ENCODE data around the gene TEX30. TPM values are rescaled to one million over a fixed set of nuclear protein-coding genes. Genes with fewer than 3 reads are reported as not detected.

The TEX30 gene
- total RNA-seq, 1 donor from 2014 or later, result 20.4 TPM

DNA sequence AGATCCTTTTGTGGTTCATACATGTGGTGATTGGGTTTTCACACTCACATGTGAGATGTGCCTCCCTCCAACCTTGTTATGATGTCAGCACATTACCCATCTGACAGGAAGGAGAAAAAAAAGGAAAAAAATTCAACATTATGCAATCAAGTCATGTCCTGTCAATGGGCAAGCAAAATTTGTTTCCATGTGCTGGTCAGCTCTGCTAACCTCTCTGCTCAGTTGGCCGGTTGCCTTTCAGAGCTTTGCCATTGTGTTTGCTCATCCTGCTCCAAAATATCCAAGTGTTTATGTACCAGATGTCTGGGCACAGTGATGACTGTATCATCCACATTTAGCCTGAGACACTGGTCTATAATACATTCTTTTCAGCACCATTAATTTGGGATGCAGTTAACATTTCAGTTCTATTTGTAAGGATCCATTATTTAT lies 51.8 kb downstream of the TEX30 start:
- DNase-seq (ENCODE audit: extremely low read depth, low read depth, low spot score), result no peak

GRCh38 chr13:102718746-102719145 lies 54.8 kb downstream of the TEX30 start:
- DNase-seq (ENCODE audit: extremely low read depth, low read depth, low spot score), result no peak

Other genes with a start within 250 kb of the TEX30 start
- 46.1 and 47.8 TPM in 2 replicates for gene TPP2, start 176.8 kb downstream of the TEX30 start, total RNA-seq
- not detected in 2 replicates for gene METTL21C, start 78.7 kb downstream of the TEX30 start, total RNA-seq
- 20.6 and 22.1 TPM in 2 replicates for gene POGLUT2, start 25.2 kb upstream of the TEX30 start, total RNA-seq
- gene BIVM, start 25.3 kb upstream of the TEX30 start, total RNA-seq, result 15.5 and 17.6 TPM in 2 replicates
- 41.4 and 48.5 TPM in 2 replicates for gene ERCC5, start 72.2 kb upstream of the TEX30 start, total RNA-seq

Data from glomerular endothelial cell (primary cell).